HG03558 (cell line): ENCODE results near the gene MPP3.
"Not testable (repeated sequence)": the region's sequence is repeated elsewhere in the genome, so short reads cannot be mapped to it uniquely, and the experiment has no call there.

ENCODE experiments used
- ATAC-seq: cut with Tn5 transposase; IDR thresholded peaks from one replicate; pipeline ENCODE4 v1.9.1; 2021; ENCODE audit warnings: moderate number of reproducible peaks; ENCODE audit not compliant: unreplicated experiment; ENCODE audit errors: extremely low read depth

MPP3 gene, protein sequence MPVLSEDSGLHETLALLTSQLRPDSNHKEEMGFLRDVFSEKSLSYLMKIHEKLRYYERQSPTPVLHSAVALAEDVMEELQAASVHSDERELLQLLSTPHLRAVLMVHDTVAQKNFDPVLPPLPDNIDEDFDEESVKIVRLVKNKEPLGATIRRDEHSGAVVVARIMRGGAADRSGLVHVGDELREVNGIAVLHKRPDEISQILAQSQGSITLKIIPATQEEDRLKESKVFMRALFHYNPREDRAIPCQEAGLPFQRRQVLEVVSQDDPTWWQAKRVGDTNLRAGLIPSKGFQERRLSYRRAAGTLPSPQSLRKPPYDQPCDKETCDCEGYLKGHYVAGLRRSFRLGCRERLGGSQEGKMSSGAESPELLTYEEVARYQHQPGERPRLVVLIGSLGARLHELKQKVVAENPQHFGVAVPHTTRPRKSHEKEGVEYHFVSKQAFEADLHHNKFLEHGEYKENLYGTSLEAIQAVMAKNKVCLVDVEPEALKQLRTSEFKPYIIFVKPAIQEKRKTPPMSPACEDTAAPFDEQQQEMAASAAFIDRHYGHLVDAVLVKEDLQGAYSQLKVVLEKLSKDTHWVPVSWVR

GRCh38 chr17:43832976-43833829 is at the start of gene MPP3:
Gene MPP3 (minus strand): TSS chr17:43833146. CDS start chr17:43831906, 1,240 bp downstream.
- ATAC-seq, result no peak

GRCh38 chr17:43881758-43882505 is 49.0 kb upstream of the MPP3 start:
- ATAC-seq, result no peak

- no peak for ATAC-seq
These were observed 48.2 kb upstream of the MPP3 start for GRCh38 chr17:43881181-43881580.

GRCh38 chr17:43880420-43880991 is 47.6 kb upstream of the MPP3 start:
- no peak for ATAC-seq

DNA sequence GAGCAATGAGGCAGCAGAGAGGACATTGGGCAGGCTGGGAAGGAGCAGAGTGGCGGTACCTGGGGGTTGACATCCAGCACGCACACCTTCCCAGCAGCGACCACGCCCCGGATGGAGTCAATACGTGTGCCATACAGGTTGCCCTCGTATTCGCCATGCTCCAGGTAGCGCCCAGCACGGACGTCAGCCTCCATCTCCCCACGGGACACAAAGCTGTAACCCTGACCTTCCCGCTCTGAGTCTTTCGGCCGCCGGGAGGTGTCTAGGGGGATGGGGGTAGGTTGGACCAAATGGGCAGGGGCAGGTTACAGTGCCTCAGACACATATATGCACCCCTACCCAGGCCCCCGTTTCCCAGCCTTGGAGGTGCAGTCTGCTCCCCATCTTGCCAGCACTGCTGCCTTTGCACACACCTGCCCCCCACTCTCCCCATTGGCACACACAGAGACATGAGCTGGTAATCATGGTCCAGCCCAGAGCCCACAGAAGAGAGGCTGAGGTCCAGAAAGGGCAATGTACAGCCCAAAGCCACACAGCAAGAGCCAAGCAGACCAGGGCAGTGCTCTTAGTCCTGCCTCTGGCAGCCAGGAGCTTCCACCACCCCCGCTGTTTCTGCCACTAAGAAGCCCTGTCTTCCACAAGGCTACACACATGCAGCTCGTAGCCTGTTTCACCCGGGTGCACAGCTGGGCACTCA is 46.9 kb upstream of the MPP3 start:
- ATAC-seq, result no peak

DNA sequence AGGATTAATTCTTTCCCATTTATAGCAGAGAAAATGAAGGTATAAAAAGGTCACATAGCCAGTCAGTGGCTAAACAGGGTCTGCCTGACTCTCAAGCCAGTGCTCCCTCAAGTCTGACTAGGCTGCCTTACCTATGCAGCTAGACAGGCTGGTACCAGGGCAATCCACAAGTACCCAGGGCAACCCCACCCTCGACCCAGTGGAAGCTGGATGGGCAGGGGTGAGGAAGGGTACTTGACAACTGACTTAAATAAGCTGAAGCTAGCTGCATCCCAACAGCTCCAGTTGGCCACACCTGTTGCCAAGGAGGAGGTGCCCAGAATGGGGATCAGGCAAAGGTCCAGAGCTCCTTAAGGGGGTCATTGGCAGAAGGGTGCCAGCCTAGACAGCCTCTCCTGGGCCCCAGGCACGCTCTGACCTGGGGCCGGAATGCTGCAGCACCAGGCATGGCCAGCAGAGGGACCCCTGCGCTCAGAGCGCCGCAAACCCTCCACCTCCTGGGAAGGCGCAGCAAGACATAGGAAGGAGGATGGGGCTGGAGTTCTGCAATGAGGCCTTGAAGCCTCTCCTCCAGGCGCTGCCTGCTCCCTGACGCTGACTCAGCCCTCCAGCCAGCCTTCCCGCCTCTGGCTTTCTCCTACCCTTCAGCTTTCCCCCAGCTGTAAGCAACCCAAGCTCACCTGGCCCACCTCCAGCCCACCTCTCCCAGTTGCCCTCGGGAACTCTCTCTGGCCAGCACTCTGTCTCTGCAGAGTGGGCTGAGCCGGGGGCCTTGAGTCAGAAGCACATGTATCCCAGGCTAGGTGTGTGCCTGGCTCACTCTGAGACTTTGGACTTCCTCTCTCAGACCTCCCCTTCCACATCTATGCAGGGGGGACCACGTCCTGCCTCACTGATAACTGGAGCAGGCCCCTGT is 45.6 kb upstream of the MPP3 start:
- no peak for ATAC-seq

GRCh38 chr17:43877451-43878155 is 44.7 kb upstream of the MPP3 start:
- no peak for ATAC-seq

DNA sequence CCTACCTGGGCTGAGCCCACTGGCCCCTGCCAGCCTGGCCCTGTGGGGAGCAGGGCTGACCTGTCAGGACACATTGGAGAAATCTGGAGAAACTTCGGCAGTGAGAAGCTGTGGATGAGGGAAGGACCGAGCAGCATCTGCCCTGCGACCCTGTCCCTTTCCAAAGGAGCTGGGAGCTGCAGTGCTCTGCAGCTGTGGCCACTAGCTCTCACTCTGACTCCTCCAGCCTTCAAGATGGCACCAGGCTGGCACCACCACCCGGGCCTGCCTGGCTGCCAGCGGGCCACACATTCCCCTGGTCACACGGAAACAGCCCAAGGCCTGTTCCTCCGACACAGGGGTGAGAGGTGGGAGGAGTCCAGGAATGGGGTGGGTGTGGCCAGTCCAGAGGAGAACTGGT is 44.1 kb upstream of the MPP3 start:
- ATAC-seq, result no peak

GRCh38 chr17:43875476-43876147 is 42.7 kb upstream of the MPP3 start:
- ATAC-seq, result no peak

DNA sequence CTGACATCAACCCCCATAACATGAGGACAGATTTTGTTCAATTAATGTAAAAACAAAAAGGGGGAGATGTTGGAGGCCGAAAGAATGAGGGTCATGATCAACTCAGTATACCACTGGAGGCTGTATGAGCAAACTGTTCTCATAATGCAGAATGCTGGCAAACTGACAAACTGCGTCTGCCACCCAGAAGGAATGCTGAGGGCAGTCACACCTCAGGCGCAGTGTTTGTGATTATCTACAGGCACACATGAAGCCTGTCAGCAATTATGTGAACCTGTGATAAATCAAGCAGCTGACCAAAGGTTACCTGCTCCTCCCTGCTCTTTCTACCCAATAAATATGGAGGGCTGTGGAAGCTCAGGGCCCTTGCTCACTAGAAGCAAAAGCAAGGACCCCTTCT is 41.3 kb upstream of the MPP3 start:
- ATAC-seq, result no peak

DNA sequence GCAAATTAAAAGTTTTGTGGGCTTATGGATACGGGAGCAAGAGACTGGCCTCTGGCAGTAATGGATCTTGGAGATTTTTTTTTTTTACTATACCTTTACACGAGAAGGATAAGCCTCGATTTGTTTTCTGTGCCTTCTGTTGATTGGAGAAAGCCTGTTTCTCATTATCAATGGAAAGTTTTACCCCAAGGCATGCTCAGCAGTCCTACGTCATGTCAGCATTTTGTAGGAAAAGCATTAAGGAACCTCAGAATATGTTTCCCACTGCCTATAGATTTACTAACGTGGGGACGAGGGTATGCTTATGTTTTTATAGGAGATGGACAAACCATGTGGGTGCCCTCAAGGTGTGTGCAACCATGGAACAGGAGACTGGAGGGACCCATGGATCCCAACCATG is 40.9 kb upstream of the MPP3 start:
- ATAC-seq, result no peak

- ATAC-seq, result no peak
These were observed 40.1 kb upstream of the MPP3 start for GRCh38 chr17:43873091-43873490.

- ATAC-seq, result no peak
These were observed 39.2 kb upstream of the MPP3 start for GRCh38 chr17:43871946-43872690.

DNA sequence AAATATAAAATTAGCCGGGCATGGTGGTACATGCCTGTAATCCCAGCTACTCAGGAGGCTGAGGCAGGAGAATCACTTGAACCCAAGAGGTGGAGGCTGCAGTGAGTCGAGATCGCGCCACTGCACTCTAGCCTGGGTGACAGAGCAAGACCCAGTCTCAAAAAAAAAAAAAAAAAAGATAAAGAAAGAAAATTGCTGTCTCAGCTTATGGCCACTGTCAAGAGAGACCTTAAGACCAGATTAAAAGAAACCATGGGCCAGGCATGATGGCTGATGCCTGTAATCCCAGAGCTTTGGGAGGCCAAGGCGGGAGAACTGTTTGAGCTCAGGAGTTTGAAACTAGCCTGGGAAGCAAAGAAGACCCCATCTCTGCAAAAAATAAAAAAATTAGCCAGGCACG is 36.1 kb upstream of the MPP3 start:
- not testable (repeated sequence) for ATAC-seq

- ATAC-seq, result no peak
These were observed 35.5 kb upstream of the MPP3 start for GRCh38 chr17:43868226-43868994.
